Loucy (cell line): ENCODE data around the gene SMC1B.

Experiments used
- H2AFZ ChIP-seq: fragments of 200-600 bp; sonication (generic); 2 replicates; pipeline ENCODE4 v1.6.0; 2016; ENCODE audit warnings: antibody characterized with exemption, mild to moderate bottlenecking, low read length, moderate library complexity
- H3F3A ChIP-seq: fragments of 200-600 bp; 2 replicates; pipeline ENCODE4 v1.6.0; 2016; ENCODE audit warnings: antibody characterized with exemption, low read depth, mild to moderate bottlenecking
- H3K27me3 ChIP-seq: fragments of 200-600 bp; sonication (generic); 2 replicates; pipeline ENCODE4 v1.6.1; 2014; ENCODE audit warnings: low read length, mild to moderate bottlenecking; ENCODE audit not compliant: insufficient read depth, poor library complexity, severe bottlenecking
- H3K36me3 ChIP-seq: fragments of 200-600 bp; sonication (generic); 2 replicates; pipeline ENCODE4 v1.6.1; 2016; ENCODE audit warnings: low read length; ENCODE audit not compliant: insufficient read depth
- H3K4me1 ChIP-seq: fragments of 200-600 bp; sonication (generic); 2 replicates; pipeline ENCODE4 v1.5.1; 2014; ENCODE audit warnings: low read length, mild to moderate bottlenecking; ENCODE audit not compliant: insufficient read depth, poor library complexity, severe bottlenecking
- H3K4me2 ChIP-seq: fragments of 200-600 bp; sonication (generic); 2 replicates; pipeline ENCODE4 v1.6.0; 2014; ENCODE audit warnings: antibody characterized with exemption, low read length, low read depth, mild to moderate bottlenecking; ENCODE audit not compliant: poor library complexity, severe bottlenecking
- H3K4me3 ChIP-seq: fragments of 200-600 bp; sonication (generic); 2 replicates; pipeline ENCODE4 v1.5.1; 2014; ENCODE audit warnings: low read length, mild to moderate bottlenecking, mixed read lengths; ENCODE audit not compliant: poor library complexity, severe bottlenecking
- H3K79me2 ChIP-seq: fragments of 200-600 bp; sonication (generic); 2 replicates; pipeline ENCODE4 v1.6.1; 2014; ENCODE audit warnings: low read length; ENCODE audit not compliant: insufficient read depth
- H3K9ac ChIP-seq: fragments of 200-600 bp; sonication (generic); 2 replicates; pipeline ENCODE4 v1.6.0; 2014; ENCODE audit warnings: mild to moderate bottlenecking, low read depth, low read length, moderate library complexity; ENCODE audit not compliant: poor library complexity, severe bottlenecking
- H3K9me2 ChIP-seq: fragments of 200-600 bp; sonication (generic); replicated peaks from 2 replicates; pipeline ENCODE4 v1.6.1; 2016; ENCODE audit warnings: low read depth, low read length, mixed read lengths
- H3K9me3 ChIP-seq: fragments of 200-600 bp; sonication (generic); 2 replicates; pipeline ENCODE4 v1.6.1; 2014; ENCODE audit warnings: mild to moderate bottlenecking, antibody characterized with exemption, low read length, low read depth; ENCODE audit not compliant: insufficient read depth
- H4K20me1 ChIP-seq: fragments of 200-600 bp; sonication (generic); 2 replicates; pipeline ENCODE4 v1.6.0; 2014; ENCODE audit warnings: antibody characterized with exemption, low read length, mild to moderate bottlenecking; ENCODE audit not compliant: insufficient read depth, poor library complexity, severe bottlenecking
- CTCF ChIP-seq: fragments of 200-600 bp; sonication (generic); conservative IDR thresholded peaks from 2 replicates; pipeline ENCODE4 v1.5.1; 2014; ENCODE audit warnings: mild to moderate bottlenecking, antibody characterized with exemption, low read length
- EZH2phosphoT487 ChIP-seq: fragments of 200-600 bp; IDR thresholded peaks from 2 replicates; pipeline ENCODE4 v1.6.1; 2018; ENCODE audit warnings: antibody characterized with exemption, mild to moderate bottlenecking, moderate library complexity, borderline replicate concordance

The SMC1B gene

DNA sequence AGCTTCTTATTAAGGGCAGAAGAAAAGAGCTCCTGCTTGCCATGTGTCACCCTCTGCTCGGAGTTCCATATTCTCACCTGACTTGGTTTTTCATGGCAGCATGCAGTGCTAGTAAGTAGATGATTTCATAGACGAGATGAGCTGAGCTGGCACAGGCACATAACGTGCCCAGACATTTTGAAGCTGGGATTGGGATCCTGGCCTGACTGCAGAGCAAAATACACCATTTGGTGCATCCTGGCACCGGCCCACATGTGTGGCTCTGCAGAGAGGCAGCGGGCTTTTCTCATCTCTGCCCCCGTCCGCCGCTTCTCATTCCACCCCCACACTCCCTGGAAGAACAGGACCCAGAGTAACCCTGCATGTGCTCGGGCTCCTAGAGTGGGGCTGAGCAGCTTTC, 78.9 kb downstream of the SMC1B start:
- no peak overlapping the region for H3K9ac ChIP-seq
- no peaks in the 10 kb centered on the region for H4K20me1 ChIP-seq
- no peak overlapping the region for H3K4me2 ChIP-seq
- TF ChIP-seq EZH2phosphoT487 = no peak
- peaks cover 55% of the 10 kb centered on the region; the same call in 1 of the 2 replicates for H3K36me3 ChIP-seq
- H3K9me2 ChIP-seq = no peaks in the 10 kb centered on the region
- peaks cover 11% of the 10 kb centered on the region for H3K4me1 ChIP-seq
- no peak overlapping the region for H3K4me3 ChIP-seq
- no peak overlapping the region for H2AFZ ChIP-seq
- no peaks in the 10 kb centered on the region for H3K79me2 ChIP-seq
- no peaks in the 10 kb centered on the region for H3K27me3 ChIP-seq
- no peaks in the 10 kb centered on the region for H3K9me3 ChIP-seq
- no peaks in the 10 kb centered on the region for H3F3A ChIP-seq

GRCh38 chr22:45334068-45334467, 79.3 kb downstream of the SMC1B start:
- Histone ChIP-seq H3K4me1 (peaks cover 11% of the 10 kb centered on the region), H3K36me3 (peaks cover 60% of the 10 kb centered on the region; the same call in 1 of the 2 replicates), H4K20me1 (no peaks in the 10 kb centered on the region), H3K79me2 (no peaks in the 10 kb centered on the region), H3K9me2 (no peaks in the 10 kb centered on the region), H3K9me3 (no peaks in the 10 kb centered on the region), H2AFZ (no peak overlapping the region), H3K4me2 (peak overlapping the region; percentile 11), H3K9ac (no peak overlapping the region), H3K27me3 (no peaks in the 10 kb centered on the region), H3K4me3 (no peak overlapping the region), H3F3A (no peaks in the 10 kb centered on the region)
- TF ChIP-seq CTCF = no peak
- no peak for TF ChIP-seq EZH2phosphoT487

DNA sequence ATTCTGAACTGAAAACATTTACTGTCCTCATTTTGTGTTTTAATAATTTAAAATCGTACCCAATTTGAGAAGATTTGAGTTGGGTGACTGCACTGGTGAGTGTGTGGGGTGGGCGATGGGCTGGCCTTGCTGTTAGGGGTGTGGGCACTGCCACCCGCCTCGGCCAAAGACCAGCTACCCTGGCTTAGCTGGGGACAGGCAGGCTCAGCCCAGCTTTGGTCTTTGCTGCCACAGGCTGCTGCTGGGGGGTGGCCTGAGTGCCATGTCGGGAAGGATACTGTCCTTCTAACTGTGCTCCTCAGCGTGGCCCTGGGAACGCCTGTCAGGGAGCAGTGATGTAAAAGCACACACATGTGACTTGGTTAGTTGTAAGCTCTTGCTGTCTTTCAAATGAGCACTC, 81.4 kb downstream of the SMC1B start:
- no peaks in the 10 kb centered on the region for H3K9me2 ChIP-seq
- H3K27me3 ChIP-seq = no peaks in the 10 kb centered on the region
- TF ChIP-seq CTCF = no peak
- no peak for TF ChIP-seq EZH2phosphoT487
- peaks cover 70% of the 10 kb centered on the region; the same call in 1 of the 2 replicates for H3K36me3 ChIP-seq
- H4K20me1 ChIP-seq = no peaks in the 10 kb centered on the region
- H3K4me3 ChIP-seq = no peak overlapping the region
- H3K9ac ChIP-seq = no peak overlapping the region
- no peaks in the 10 kb centered on the region for H3F3A ChIP-seq
- no peak overlapping the region for H2AFZ ChIP-seq
- no peaks in the 10 kb centered on the region for H3K9me3 ChIP-seq
- peaks cover 11% of the 10 kb centered on the region for H3K4me1 ChIP-seq
- no peak overlapping the region for H3K4me2 ChIP-seq
- H3K79me2 ChIP-seq = no peaks in the 10 kb centered on the region

GRCh38 chr22:45331486-45331885, 81.9 kb downstream of the SMC1B start:
- no peaks in the 10 kb centered on the region for H3K9me3 ChIP-seq
- H3F3A ChIP-seq = no peaks in the 10 kb centered on the region
- peaks cover 65% of the 10 kb centered on the region; the same call in 1 of the 2 replicates for H3K36me3 ChIP-seq
- no peaks in the 10 kb centered on the region for H4K20me1 ChIP-seq
- H3K9me2 ChIP-seq = no peaks in the 10 kb centered on the region
- no peak overlapping the region for H2AFZ ChIP-seq
- H3K4me2 ChIP-seq = no peak overlapping the region
- peaks cover 11% of the 10 kb centered on the region for H3K4me1 ChIP-seq
- no peaks in the 10 kb centered on the region for H3K27me3 ChIP-seq
- TF ChIP-seq EZH2phosphoT487 (no peak), CTCF (no peak)
- no peaks in the 10 kb centered on the region for H3K79me2 ChIP-seq
- H3K4me3 ChIP-seq = no peak overlapping the region
- no peak overlapping the region for H3K9ac ChIP-seq
